Adrenal gland (tissue), 12 donors: ENCODE data around the gene JAML. TPM values are rescaled to one million over a fixed set of nuclear protein-coding genes. Genes with fewer than 3 reads are reported as not detected.

Source experiments
- DNase-seq, 7 donors: peaks; one replicate each; pipeline ENCODE4 v3.0.0-alpha.2; 2019 to 2020
- H3K27ac ChIP-seq, 5 donors: fragments of 200-600 bp; sonication (generic) in 4 of 5; 1 replicate in 3 of 5; 2 replicates in 2 of 5; pipeline versions ENCODE4 v1.5.1 to v1.8.0; 2016 to 2020; ENCODE audit warnings: mild to moderate bottlenecking in 1 of 5
- H3K27me3 ChIP-seq: fragments of 200-600 bp; 2 replicates; pipeline ENCODE4 v1.8.0; 2021
- H3K36me3 ChIP-seq, 2 donors: fragments of 200-600 bp; replicated peaks in 1 of 2; 1 replicate in 1 of 2; 2 replicates in 1 of 2; pipeline versions ENCODE4 v1.5.1 to v1.8.0; 2018 to 2022
- H3K4me1 ChIP-seq, 2 donors: fragments of 200-600 bp; replicated peaks in 1 of 2; 1 replicate in 1 of 2; 2 replicates in 1 of 2; pipeline versions ENCODE4 v1.5.1 to v1.8.0; 2018 to 2021
- H3K4me3 ChIP-seq, 4 donors: fragments of 200-600 bp; sonication (generic) in 3 of 4; one replicate each; pipeline ENCODE4 v1.5.1; 2016 to 2018
- H3K9me3 ChIP-seq, 3 donors: fragments of 200-600 bp; sonication (generic) in 1 of 3; replicated peaks in 1 of 3; 1 replicate in 2 of 3; 2 replicates in 1 of 3; pipeline versions ENCODE4 v1.5.1 to v1.8.0; 2016 to 2021
- POLR2A ChIP-seq, 2 donors: fragments of 450-650 bp; IDR thresholded peaks; one replicate each; pipeline ENCODE4 v1.6.1; 2017; ENCODE audit warnings: antibody characterized with exemption in 2 of 2, mild to moderate bottlenecking in 2 of 2, moderate library complexity in 1 of 2
- WGBS, 4 donors: extraction: QIAGEN DNeasy Blood & Tissue Kit in 2 of 4; methylation state at CpG; one replicate each; pipeline versions ENCODE4 v1.1.5 to v1.1.7; 2013 to 2017; 5-methylcytosine and 5-hydroxymethylcytosine counted together
- intact Hi-C, 2 donors: fragments of 100-400 bp; cut with DNase I; formaldehyde crosslinking; loops; one replicate each; pipeline versions ENCODE4 v1.14.1 to v1.15.0; 2022 to 2023
- polyA plus RNA-seq, 3 donors: library from polyadenylated mRNA; stranded (reverse); fragments of 200-250 nt in 2 of 3; fragments of 350-450 nt in 1 of 3; fragmentation: Illumina TruSeq in 1 of 3; extraction: RNeasy Lipid Tissue Mini Kit (QIAGEN cat#74804) in 1 of 3; gene quantifications; one replicate each; pipeline ENCODE4 v1.2.3, GENCODE V29; 2013 to 2014
- total RNA-seq, 9 donors: library from RNA; depleted of rRNA in 4 of 9; stranded (reverse); fragments of >200 nt in 4 of 9; fragments of 120-200 nt in 1 of 9; fragmentation: NEBNext Ultra II Directional in 1 of 9; extraction: Animal tissue kit (Norgen Biotek cat#: 25700) in 1 of 9; gene quantifications; one replicate each; pipeline versions ENCODE4 v1.1.0 to v1.2.4, GENCODE V29; 2013 to 2023
- TF ChIP-seq, protein P1 (sequence below), 6 experiments: fragments of 450-650 bp in 4 of 6; fragments of 200-600 bp in 2 of 6; sonication (generic) in 1 of 6; IDR thresholded peaks; 1 replicate in 5 of 6; 2 replicates in 1 of 6; pipeline versions ENCODE4 v1.5.1 to v1.8.0; 2016 to 2021; ENCODE audit warnings: antibody characterized with exemption in 6 of 6, mild to moderate bottlenecking in 2 of 6, moderate library complexity in 1 of 6
- donor health status: healthy with polysubstance abuse.
- donor health status: Bipolar disorder and iron deficiency.
- donor health status: DM: yes; HTN: yes; CAD: no.
- donor health status: DM: no; HTN: no; CAD: no.
- donor health status: DM: no; HTN: no; CAD: no.
- donor health status: DM: yes; HTN: yes; CAD: no.

Gene JAML
- total and polyA plus RNA-seq, 12 donors, result 1.8 to 13.9 (median 4.5) TPM

DNA sequence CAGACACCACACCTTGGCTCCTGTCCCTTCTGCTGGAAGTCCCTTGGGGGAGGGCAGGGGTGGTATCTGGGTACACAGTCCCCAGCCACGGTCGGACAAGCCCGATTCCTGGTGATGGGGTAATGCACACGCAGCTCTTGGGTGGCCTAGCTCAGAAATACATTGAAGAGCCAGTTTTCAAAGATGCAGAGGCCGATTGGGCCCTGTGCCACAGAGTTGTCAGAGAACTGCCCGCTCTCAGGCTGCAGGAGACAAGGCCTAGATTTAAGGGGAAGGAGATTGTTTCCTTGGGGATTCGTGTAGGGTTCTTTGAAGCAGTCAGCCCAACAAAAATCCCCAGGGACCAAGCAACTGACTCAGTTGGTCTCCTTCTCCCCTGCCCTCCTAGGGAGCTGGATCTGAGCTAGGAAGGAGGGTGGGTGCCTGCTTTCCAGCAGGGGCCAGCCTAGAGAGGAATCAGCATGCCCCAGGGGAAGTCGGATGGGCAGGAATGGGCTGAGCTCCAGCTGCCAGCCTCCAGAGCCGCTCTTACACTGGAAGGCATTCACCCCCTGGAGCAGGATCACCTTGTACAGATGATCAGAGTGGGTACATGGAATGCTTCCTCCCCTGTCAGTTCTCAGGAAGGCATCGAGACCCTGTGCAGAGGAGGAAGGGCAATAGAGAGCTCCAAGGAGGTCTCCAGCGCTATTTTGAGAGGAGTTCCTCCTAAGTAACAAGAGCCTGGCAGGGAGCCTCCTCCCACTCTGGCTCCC is 68.9 kb downstream of the JAML start:
- intact Hi-C loops, result no loop called here
- peaks cover 29% of the 10 kb centered on the region for H3K27me3 ChIP-seq
- TF ChIP-seq, protein P1, sequence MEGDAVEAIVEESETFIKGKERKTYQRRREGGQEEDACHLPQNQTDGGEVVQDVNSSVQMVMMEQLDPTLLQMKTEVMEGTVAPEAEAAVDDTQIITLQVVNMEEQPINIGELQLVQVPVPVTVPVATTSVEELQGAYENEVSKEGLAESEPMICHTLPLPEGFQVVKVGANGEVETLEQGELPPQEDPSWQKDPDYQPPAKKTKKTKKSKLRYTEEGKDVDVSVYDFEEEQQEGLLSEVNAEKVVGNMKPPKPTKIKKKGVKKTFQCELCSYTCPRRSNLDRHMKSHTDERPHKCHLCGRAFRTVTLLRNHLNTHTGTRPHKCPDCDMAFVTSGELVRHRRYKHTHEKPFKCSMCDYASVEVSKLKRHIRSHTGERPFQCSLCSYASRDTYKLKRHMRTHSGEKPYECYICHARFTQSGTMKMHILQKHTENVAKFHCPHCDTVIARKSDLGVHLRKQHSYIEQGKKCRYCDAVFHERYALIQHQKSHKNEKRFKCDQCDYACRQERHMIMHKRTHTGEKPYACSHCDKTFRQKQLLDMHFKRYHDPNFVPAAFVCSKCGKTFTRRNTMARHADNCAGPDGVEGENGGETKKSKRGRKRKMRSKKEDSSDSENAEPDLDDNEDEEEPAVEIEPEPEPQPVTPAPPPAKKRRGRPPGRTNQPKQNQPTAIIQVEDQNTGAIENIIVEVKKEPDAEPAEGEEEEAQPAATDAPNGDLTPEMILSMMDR (IDR thresholded peaks at IDR 0.05), result no peak
- no peak for TF ChIP-seq POLR2A (IDR thresholded peaks at IDR 0.05)
- WGBS, 4 donors, result 53 to 58% (median 54%) methylated on average over 6 to 11 of the region's 11 CpGs
- no peaks in the 10 kb centered on the region for H3K9me3 ChIP-seq
- no peak overlapping the region for H3K27ac ChIP-seq
- H3K4me3 ChIP-seq, result no peak overlapping the region
- DNase-seq, result no peak
- peaks cover 0 to 10% of the 10 kb centered on the region in 2 donors for H3K4me1 ChIP-seq
- no peaks in the 10 kb centered on the region for H3K36me3 ChIP-seq

DNA sequence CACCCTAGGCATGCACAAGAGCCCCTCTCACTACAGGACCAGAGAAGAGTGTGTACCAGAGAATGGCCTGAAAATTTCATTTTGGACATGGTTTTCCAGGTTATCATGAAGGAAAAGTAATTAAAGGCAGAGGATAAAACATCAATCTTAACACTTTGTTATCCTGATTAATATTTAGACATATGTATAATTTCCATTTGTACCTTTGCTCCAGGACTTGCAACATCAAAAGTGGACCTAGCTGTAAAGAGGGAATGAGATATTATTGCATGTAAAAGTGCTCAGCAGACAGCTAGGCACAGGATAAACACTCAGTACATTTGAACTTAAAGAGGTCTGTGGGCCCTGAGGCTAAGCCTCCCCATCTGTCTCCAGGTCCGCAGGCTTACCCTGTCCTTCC is 70.2 kb downstream of the JAML start:
- intact Hi-C loops, result no loop called here
- no peaks in the 10 kb centered on the region for H3K9me3 ChIP-seq
- TF ChIP-seq, protein P1 (IDR thresholded peaks at IDR 0.05), result no peak
- no peak for TF ChIP-seq POLR2A (IDR thresholded peaks at IDR 0.05)
- DNase-seq, result no peak
- no peak overlapping the region for H3K27ac ChIP-seq
- H3K4me3 ChIP-seq, result no peak overlapping the region
- 84 to 100% (median 89%) methylated on average over 1 of the region's 1 CpG for WGBS, 4 donors
- H3K27me3 ChIP-seq, result peaks cover 29% of the 10 kb centered on the region
- no peaks in the 10 kb centered on the region for H3K36me3 ChIP-seq
- H3K4me1 ChIP-seq, result peaks cover 0 to 10% of the 10 kb centered on the region in 2 donors

DNA sequence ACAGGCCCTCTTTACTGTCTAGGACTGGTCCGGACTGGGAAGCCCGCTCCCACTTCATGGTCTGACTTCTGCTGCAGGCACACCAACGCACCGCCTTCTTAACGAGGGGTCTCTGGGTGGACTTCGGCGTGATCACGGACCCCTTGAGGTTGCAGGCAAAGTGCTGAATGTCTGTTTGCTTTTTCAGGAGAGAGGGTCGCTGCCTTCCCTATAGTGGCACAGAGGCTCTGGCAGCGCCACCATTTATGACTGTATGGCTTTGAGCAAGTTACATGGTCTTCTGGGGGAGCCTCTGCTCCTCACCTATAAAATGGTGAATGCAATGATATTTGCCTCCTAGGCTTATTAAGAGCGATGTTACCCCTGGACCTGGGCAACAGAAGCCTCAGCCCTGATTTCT is 70.8 kb downstream of the JAML start:
- H3K9me3 ChIP-seq, result no peaks in the 10 kb centered on the region
- no peak overlapping the region for H3K4me3 ChIP-seq
- WGBS, 4 donors, result 77 to 83% (median 78%) methylated on average over 6 to 11 of the region's 11 CpGs
- no peaks in the 10 kb centered on the region for H3K36me3 ChIP-seq
- H3K27me3 ChIP-seq, result peaks cover 29% of the 10 kb centered on the region
- peaks cover 0 to 10% of the 10 kb centered on the region in 2 donors for H3K4me1 ChIP-seq
- H3K27ac ChIP-seq, result no peak overlapping the region
- TF ChIP-seq, protein P1 (IDR thresholded peaks at IDR 0.05), result no peak
- TF ChIP-seq POLR2A (IDR thresholded peaks at IDR 0.05), result no peak
- intact Hi-C loops, result no loop called here
- DNase-seq, result no peak

DNA sequence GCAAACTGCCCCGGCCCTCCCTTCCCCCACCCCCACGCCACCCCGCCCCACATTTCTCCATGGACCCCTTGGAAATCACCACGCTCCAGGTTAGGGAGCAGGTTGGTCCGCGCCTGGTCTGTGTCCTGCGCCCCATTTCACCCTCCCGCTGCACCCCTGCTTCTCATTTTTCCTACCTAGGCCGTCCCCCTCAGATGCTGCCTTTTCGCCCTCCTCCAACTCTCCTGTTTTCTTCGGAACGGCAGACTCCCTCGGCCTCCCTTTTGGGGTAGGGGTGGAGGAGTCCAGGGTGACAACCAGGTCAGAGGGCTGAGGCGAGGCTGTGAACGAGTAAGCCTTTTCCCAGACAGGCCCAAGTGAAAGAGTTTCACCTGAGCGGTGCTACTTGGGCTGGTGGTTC is 71.3 kb downstream of the JAML start:
- Histone ChIP-seq H3K4me1 (peaks cover 0 to 10% of the 10 kb centered on the region in 2 donors), H3K27ac (no peak overlapping the region), H3K36me3 (no peaks in the 10 kb centered on the region), H3K4me3 (peak overlapping the region in 1 of 4 donors; percentile 47), H3K27me3 (peaks cover 29% of the 10 kb centered on the region), H3K9me3 (no peaks in the 10 kb centered on the region)
- 24 to 31% (median 29%) methylated on average over 13 to 16 of the region's 16 CpGs for WGBS, 4 donors
- no peak for TF ChIP-seq POLR2A (IDR thresholded peaks at IDR 0.05)
- TF ChIP-seq, protein P1 (IDR thresholded peaks at IDR 0.05), result no peak
- DNase-seq, result no peak
- intact Hi-C loops, result no loop called here
